ENCODE measurements around the gene TRIM4. TPM values are rescaled to one million over a fixed set of nuclear protein-coding genes. Genes with fewer than 3 reads are reported as not detected.

Gene TRIM4
- total and polyA plus RNA-seq, 2 experiments from 2014 or later, result 5.5 to 13.7 TPM

- TF ChIP-seq CTCF (conservative IDR thresholded peaks at IDR 0.05; ENCODE audit: low read depth in 2 of 2) (no peak), CREB1 (CRISPR knock-in tag; IDR thresholded peaks at IDR 0.05; ENCODE audit: low read depth) (no peak), ETS1 (IDR thresholded peaks at IDR 0.05) (no peak), ZNF114 (CRISPR knock-in tag; IDR thresholded peaks at IDR 0.05) (no peak), ZNF331 (CRISPR knock-in tag; IDR thresholded peaks at IDR 0.05; ENCODE audit: low read depth) (no peak), POLR2AphosphoS5 (IDR thresholded peaks at IDR 0.05; ENCODE audit: low read depth) (no peak), STAT1 (IDR thresholded peaks at IDR 0.05; ENCODE audit: unreplicated experiment) (no peak), REST (IDR thresholded peaks at IDR 0.05; ENCODE audit: unreplicated experiment) (no peak), EZH2 (IDR thresholded peaks at IDR 0.05; ENCODE audit: low read depth, unreplicated experiment) (no peak)
Observed at GRCh38 chr7:99910976-99911375, 8.4 kb downstream of the TRIM4 start (continued).

GRCh38 chr7:99901581-99901980 lies 17.7 kb downstream of the TRIM4 start:
- Mint-ChIP-seq H3K9me3 (no peaks in the 10 kb centered on the region; the same call in 2 of the 3 replicates), H3K4me3 (no peak overlapping the region), H3K36me3 (ENCODE audit: low read depth) (peaks cover 18% of the 10 kb centered on the region; the same call in 2 of the 3 replicates), H3K27ac (no peak overlapping the region), H3K27me3 (ENCODE audit: insufficient read depth, low read depth, poor library complexity) (peaks cover 4% of the 10 kb centered on the region), H3K4me1 (no peaks in the 10 kb centered on the region)
- no peaks in the 10 kb centered on the region for H3K79me2 ChIP-seq (replicated peaks; ENCODE audit: insufficient read depth)
- H3F3A ChIP-seq (replicated peaks; ENCODE audit: low read depth), result no peaks in the 10 kb centered on the region
- no peaks in the 10 kb centered on the region for H4K20me1 ChIP-seq (replicated peaks; ENCODE audit: insufficient read depth)
- ATAC-seq (no peak), DNase-seq (ENCODE audit: low spot score) (no peak)
- H3K9me2 ChIP-seq (ENCODE audit: insufficient read depth), result 0 out of 2 replicates have a peak, but pooled peaks cover 8% of the 10 kb centered on the region
- H3K27me3 ChIP-seq (ENCODE audit: insufficient read depth), result no peaks in the 10 kb centered on the region
- H3K27ac ChIP-seq (ENCODE audit: low read depth), result no peak overlapping the region
- no peak overlapping the region for H3K4me3 ChIP-seq
- H3K4me1 ChIP-seq (ENCODE audit: insufficient read depth), result no peaks in the 10 kb centered on the region
- no peak overlapping the region for H3K4me2 ChIP-seq
- peak overlapping the region; percentile 67; the same call in 1 of the 2 replicates for H2AFZ ChIP-seq
- 0 out of 2 replicates have a peak, but pooled peaks cover 4% of the 10 kb centered on the region for H3K36me3 ChIP-seq (ENCODE audit: insufficient read depth)
- TF ChIP-seq ZNF462 (CRISPR knock-in tag; IDR thresholded peaks at IDR 0.05) (no peak), NANOG (IDR thresholded peaks at IDR 0.05; ENCODE audit: borderline replicate concordance) (no peak)
